HG03175 (cell line): ENCODE data around the gene SLC30A2.
A peak's percentile ranks its signal among the peaks of the same experiment; 100 is the strongest.

Experiments used
- ATAC-seq: cut with Tn5 transposase; IDR thresholded peaks from one replicate; pipeline ENCODE4 v1.9.1; 2021; ENCODE audit warnings: mild to moderate bottlenecking, moderate library complexity; ENCODE audit not compliant: unreplicated experiment

Gene SLC30A2

GRCh38 chr1:26070296-26070962 lies 24.5 kb upstream of the SLC30A2 start:
- no peak for ATAC-seq

- no peak for ATAC-seq
Measured at GRCh38 chr1:26069941-26070295, 24.0 kb upstream of the SLC30A2 start.

- ATAC-seq = no peak
Measured at GRCh38 chr1:26067432-26067911, 21.6 kb upstream of the SLC30A2 start, which contains the start of gene TRIM63. TRIM63 (minus strand) TSS chr1:26067630; CDS start chr1:26067494, 136 bp downstream.

GRCh38 chr1:26066857-26067256 lies 20.9 kb upstream of the SLC30A2 start:
- no peak for ATAC-seq

GRCh38 chr1:26066160-26066559 lies 20.2 kb upstream of the SLC30A2 start:
- ATAC-seq = no peak

- ATAC-seq = peak; percentile 74
Measured at GRCh38 chr1:26064553-26064952, 18.6 kb upstream of the SLC30A2 start.

GRCh38 chr1:26060832-26061574 lies 15.1 kb upstream of the SLC30A2 start:
- ATAC-seq = no peak

- ATAC-seq = no peak
Measured at GRCh38 chr1:26059906-26060305, 14.0 kb upstream of the SLC30A2 start.

- ATAC-seq = no peak
Measured at GRCh38 chr1:26058052-26058595, 12.2 kb upstream of the SLC30A2 start.

- no peak for ATAC-seq
Measured at GRCh38 chr1:26057189-26057588, 11.3 kb upstream of the SLC30A2 start.

GRCh38 chr1:26055041-26055440 lies 9.1 kb upstream of the SLC30A2 start:
- no peak for ATAC-seq

- no peak for ATAC-seq
Measured at GRCh38 chr1:26053718-26054560, 8.0 kb upstream of the SLC30A2 start.

- no peak for ATAC-seq
Measured at GRCh38 chr1:26050248-26050640, 4.3 kb upstream of the SLC30A2 start.

GRCh38 chr1:26049531-26050247 lies 3.8 kb upstream of the SLC30A2 start:
- no peak for ATAC-seq

GRCh38 chr1:26047278-26047874 lies 1.5 kb upstream of the SLC30A2 start:
- ATAC-seq = no peak

GRCh38 chr1:26046246-26047095 lies 553 bp upstream of the SLC30A2 start:
- no peak for ATAC-seq

GRCh38 chr1:26044971-26045721 lies 772 bp downstream of the SLC30A2 start:
- no peak for ATAC-seq

GRCh38 chr1:26044414-26044813 lies 1.5 kb downstream of the SLC30A2 start:
- ATAC-seq = no peak
